HG03135 (cell line): ENCODE measurements around the gene NPBWR2.

Experiments
- ATAC-seq: cut with Tn5 transposase; IDR thresholded peaks from one replicate; pipeline ENCODE4 v1.9.1; 2021; ENCODE audit warnings: mild to moderate bottlenecking, moderate library complexity; ENCODE audit not compliant: unreplicated experiment

The NPBWR2 gene

DNA sequence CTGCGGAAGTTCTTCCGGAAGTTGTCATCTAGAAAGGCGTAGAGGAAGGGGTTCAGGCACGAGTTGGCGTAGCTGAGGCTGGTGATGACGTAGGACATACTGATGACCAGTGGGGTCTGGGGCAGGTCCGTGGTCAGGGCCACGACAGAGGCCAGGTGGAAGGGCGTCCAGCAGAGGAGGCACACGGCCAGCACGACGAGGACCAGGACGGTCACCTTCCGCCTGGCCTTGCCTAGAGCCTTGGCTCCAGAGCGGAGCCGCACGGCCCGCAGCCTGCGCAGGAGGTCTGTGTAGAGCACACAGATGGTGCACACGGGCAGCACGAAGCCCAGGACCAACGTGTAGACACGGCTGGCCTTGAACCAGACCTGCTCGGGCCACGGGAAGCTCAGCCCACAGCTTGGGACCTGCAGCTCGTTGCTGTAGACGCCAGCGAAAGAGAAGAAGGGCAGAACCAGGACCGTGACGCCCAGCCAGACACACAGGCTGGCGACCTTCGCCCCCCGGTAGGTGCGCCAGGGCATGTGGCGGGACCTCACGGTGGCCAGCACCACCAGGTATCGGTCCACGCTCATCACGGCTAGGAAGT lies 1.4 kb downstream of the NPBWR2 start:
- no peak for ATAC-seq

DNA sequence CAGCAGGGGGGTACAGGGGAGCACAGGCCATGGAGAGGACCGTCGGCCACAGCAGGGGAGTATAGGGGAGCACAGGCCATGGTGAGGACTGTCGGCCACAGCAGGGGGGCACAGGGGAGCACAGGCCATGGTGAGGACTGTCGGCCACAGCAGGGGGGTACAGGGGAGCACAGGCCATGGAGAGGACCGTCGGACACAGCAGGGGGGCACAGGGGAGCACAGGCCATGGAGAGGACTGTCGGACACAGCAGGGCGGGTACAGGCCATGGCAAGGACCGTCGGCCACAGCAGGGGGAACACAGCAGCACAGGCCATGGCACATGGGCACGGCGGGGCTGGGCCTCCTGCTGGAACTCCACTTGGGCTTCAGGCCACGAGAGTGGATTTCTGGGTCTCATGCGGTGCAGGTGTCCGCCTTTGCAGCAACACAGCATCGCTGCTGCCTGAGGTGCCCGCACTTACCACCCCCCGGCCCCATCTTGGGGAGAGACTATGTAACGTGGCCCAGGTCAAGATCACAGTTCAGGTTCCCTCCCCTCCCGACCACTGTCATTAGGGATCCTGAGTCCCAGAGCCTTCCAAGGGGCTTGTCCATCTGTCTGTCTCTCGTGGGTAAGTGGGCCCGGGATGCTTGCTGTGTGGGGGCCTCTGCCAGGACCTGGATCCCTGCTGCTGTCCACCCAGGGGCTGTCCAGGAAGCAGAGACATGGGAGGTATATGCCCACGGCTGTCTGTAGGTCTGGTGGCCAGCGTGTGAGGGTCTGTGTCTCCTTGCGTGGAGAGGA lies 2.5 kb downstream of the NPBWR2 start:
- no peak for ATAC-seq

DNA sequence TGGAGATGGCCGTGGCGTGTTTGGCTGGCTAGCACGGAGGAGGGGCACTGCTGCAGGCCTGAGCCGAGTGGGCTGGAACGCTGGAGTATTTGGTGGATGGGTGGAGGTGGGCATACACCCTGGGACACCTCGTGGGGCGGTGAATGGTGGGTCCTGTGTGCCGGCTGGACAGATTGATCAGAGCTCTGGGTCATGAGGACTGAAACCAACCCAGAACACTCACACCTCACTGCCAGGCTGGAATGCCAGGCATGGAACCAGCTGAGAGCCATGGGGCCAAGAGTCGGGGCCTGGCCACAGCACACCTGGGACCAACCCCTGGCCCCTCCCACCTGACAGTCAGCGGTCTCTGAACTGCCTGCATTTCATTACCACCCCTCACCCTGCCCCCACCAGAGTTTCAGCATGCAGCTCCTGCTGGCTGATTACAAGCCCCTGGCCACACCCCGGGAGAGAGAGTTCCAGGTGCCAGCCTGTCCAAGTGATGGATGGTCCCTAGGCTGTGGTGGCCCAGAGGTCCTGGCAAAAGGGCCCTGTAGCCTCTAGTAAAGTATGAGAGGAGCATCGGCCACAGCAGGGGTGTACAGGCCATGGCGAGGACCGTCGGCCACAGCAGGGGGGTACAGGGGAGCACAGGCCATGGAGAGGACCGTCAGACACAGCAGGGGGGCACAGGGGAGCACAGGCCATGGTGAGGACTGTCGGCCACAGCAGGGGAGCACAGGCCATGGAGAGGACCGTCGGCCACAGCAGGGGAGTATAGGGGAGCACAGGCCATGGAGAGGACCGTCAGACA lies 3.3 kb downstream of the NPBWR2 start:
- ATAC-seq, result no peak

DNA sequence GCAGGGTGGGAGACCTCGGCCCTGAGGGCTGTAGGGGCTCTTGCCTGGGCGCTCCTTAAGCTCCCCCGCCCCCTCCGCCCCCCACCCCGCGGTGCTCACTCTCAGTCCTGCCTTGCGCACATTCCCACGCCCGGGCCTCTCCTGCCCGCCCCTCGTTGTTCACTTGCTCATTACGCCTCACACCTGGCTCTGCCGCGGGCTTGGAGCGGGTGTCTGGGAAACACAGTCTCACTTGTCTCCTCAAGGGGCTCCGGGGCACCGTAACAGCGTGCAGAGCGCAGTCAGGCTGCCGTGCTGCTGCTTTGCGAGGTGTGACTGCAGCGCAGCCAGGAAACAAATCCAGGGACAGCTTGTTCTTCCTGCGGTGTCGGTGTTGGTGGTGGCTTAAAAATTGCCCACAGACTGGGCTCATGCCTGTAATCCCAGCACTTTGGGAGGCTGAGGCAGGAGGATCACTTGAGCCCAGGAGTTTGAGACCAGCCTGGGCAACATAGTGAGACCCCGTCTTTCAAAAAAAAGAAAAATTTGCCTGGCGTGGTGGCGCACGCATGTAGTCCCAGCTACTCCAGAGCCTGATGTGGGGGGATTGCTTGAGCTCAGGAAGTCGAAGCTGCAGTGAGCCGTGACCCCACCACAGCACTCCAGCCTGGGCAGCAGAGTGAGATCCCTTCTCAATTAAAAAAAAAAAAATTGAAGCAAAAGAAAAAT lies 4.6 kb downstream of the NPBWR2 start:
- no peak for ATAC-seq

DNA sequence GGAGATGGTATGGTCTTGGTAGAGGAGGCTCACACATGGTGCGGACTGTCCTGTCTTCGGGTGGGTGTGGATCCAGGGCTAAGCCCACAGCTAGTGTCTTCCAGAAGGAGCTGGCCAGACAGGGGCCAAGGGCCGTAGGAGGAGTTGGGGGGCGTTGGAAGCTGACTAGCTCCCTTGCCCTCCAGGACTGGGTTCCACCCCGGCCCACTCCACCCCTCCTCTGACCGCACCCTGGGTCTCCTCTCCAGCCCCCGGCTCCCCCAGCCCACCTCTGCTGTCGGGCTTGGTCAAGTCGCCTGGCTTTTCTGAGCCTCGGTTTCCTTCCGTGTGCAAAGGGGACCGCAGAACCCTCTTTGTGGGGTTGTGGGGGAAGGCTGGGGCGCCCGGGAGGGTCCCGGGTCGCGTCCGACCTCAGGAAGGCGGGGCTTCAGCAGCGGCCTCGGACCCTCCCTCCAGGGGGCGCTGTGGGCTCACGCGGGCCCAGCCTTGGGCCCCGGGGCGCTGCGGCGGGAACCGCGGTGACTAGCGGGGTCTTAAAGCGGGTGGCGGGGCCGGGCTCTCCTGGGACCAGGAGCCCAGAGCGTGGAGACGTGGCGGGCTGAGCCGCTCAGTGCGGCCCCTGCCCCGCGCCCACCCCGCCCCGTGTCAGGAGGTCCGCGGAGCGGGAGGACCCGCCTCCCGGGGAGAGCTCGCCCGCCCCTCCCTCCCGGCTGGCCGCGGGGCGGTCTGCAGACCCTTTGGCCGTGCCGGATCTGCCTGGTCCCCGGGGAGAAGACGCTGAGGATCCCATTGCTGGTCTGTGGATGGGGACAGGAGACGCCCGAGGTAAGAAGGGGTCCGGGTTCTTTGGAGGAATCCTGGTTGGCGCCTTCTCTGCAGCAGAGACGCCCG lies 5.4 kb downstream of the NPBWR2 start:
- no peak for ATAC-seq

DNA sequence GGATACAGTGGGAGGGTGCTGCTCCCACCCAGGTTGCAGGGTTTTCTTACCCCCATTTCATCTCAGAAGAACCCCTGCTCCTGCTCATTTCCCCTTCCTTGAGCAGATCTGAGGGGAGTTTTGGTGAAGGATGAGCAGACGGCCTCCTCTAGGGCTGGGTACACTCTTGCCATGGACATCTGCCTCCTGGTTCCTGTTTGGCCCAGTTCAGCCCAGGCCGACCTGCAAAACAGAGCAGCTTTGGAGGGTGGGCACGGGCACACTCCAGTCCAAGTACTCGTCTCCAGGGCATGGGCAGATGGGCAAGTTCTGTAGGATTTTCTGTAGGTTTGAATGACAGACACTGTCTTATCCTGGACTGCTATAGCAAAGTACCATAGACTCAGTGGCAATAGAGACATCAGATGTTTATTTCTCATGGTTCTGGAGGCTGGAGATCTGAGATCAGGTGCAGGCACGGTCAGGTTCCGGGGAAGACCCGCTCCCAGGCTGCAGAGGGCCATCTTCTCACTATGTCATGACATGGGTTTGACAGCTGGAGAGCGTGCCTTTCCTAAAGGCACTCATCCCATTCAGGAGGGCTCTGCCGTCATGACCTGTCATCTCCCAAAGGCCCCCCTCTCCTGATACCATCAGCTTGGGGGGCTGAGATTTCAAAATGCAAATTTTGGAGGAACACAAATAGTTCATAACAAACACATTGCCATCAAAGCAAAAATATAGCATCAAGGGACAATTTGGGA lies 6.2 kb downstream of the NPBWR2 start:
- ATAC-seq, result no peak

DNA sequence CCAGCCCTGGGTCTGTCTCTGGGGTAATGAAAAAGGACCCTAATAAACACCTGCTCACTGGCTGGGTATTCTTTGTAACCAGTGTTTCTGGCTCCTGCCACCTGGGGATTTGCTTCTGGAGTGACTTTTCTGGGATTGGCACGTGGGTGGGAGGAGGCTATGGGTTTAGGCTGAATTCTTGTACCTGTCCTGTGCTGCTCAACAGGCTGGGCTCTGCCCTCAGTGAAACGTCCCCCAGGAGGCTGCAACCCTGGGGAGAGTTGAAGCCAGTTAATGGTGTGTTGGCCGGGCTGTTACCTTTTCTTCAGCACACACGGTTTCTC lies 6.8 kb downstream of the NPBWR2 start:
- no peak for ATAC-seq

DNA sequence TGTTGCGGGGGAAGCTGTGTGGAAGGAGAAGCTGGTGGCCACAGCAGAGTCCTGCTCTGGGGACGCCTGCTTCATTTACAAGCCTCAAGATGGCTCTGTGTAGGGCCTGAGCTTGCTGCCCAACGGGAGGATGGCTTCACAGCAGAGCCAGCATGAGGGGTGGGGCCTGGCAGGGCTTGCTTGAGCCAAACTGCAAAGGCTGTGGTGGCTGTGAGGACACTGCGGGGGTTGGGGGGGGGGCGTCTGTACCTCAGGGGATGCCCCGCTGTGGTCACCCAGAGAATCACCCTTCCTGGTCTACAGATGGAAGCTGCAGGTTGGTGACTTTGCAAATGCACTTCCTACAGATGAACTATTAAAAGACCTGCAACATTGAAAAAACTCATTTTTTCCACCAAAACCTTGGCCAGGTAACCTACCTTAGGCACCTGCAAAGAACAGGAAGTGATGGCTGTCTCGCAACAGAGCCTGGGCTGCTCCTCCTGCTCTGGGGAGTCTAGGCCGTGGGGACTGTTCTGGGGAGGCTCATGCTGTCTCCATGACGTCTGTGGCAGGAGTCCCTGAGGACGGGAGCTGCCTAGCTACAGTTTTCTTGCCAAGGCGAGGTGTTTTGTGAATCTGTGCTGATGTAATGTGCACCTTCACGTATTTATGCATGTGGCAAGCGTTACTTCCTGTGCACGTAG lies 7.3 kb downstream of the NPBWR2 start:
- ATAC-seq, result no peak

DNA sequence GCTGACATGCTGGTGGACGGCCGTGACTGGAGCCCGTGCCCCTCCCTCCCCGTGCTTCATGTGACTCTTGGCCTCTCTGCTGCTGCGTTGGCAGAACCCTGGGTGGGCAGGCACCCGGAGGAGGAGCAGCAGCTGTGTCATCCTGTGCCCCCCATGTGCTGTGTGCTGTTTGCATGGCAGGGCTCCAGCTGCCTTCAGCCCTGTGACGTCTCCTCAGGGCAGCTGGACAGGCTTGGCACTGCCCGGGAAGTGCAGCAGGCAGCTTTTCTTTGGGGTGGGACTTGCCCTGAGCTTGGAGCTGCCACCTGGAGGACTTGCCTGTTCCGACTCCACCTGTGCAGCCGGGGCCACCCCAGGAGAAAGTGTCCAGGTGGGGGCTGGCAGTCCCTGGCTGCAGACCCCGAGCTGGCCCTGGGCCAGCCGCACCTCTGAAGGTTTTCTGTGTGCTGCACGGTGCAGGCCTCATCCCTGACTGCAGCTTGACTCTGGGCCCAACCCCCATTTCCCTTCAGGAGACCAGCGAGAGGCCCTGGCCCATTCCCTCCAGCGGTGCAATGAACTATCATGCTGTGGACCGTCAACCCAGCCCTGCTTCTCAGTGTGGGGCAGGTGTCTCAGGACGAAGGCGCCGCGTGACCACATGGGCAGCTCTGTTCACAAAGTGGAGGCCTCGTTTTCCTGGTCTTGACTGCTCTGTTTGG lies 8.1 kb downstream of the NPBWR2 start:
- ATAC-seq, result no peak

DNA sequence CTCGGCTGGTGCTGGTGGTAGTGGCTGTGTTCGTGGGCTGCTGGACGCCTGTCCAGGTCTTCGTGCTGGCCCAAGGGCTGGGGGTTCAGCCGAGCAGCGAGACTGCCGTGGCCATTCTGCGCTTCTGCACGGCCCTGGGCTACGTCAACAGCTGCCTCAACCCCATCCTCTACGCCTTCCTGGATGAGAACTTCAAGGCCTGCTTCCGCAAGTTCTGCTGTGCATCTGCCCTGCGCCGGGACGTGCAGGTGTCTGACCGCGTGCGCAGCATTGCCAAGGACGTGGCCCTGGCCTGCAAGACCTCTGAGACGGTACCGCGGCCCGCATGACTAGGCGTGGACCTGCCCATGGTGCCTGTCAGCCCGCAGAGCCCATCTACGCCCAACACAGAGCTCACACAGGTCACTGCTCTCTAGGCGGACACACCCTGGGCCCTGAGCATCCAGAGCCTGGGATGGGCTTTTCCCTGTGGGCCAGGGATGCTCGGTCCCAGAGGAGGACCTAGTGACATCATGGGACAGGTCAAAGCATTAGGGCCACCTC lies 8.8 kb downstream of the NPBWR2 start:
- no peak for ATAC-seq

DNA sequence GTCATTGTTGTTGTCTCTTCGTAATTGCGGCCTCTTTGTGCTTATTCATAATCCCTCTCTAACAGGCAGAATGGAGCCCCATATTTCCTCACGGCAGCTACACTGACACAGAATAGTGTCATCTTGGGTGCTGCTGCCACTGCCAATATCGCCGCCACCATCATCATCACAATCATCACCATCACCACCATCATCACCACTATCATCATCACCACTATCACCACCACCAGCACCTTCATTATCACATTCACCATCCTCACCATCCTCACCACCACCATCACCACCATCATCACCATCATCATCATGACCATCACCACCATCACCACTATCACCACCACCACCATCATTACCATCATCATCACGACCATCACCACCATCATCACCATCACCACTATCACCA lies 10.8 kb downstream of the NPBWR2 start:
- no peak for ATAC-seq

DNA sequence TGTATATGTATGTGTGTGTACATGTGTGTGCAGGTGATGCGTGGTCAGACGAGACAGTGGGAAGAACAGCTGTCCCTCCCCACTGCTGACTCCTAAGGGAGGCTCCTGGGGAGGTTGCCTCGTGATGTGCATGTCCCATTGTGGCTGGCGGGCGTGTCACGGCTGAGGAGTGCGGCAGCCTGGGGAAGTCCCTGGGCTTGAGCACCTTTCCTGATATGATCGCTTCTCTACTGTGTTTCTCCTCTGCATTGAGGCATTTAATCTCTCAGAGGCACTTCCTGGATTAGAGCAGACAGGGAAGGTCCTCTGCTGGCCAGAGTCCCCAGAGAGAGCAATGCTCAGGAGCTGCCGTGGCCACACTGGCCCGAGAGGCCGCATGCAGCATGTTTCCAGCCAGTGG lies 11.4 kb downstream of the NPBWR2 start:
- no peak for ATAC-seq

DNA sequence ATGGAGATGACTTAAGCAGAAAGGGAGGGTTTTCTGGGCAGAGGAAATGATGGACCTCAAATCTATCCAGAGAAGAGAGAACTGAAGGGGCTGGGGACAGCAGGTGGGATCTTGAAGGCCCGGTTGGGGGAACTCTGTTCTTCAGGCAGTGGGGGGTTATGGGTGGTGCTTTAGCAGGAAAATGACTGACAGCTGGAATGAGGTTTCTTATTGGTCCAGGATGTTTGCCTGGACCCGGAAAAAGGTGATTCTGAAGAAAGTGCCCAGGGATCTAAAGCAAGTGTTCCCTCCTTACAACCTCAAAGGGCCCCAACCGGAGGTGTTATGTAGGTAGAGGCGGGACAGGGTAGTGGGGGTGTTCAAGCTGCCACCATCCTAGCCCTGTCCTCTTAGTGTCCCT lies 11.9 kb downstream of the NPBWR2 start:
- no peak for ATAC-seq

DNA sequence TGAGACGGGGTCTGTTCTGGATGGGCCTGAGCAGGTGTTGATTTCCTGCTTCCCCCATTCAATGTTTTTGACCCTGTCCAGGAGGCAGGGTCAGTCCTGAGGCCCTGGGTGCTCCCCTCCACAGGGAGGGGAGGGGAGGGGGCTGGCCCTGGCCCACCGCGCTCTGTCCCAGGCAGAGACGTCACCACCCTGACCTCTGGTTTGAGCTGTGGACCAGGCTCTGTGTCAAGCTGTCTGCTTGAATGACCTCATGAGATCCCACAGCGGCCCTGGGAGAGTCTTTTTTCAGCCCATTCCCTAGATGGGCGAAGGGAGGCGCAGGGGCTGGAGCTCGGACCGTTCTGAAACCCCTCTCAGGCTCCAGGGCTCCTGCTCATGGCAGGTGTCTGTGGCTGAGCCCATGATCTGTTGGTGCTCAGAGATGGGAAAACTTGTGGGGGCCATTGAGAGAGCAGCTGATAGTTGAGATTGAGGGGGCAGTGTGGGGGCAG lies 14.3 kb downstream of the NPBWR2 start:
- ATAC-seq, result no peak

DNA sequence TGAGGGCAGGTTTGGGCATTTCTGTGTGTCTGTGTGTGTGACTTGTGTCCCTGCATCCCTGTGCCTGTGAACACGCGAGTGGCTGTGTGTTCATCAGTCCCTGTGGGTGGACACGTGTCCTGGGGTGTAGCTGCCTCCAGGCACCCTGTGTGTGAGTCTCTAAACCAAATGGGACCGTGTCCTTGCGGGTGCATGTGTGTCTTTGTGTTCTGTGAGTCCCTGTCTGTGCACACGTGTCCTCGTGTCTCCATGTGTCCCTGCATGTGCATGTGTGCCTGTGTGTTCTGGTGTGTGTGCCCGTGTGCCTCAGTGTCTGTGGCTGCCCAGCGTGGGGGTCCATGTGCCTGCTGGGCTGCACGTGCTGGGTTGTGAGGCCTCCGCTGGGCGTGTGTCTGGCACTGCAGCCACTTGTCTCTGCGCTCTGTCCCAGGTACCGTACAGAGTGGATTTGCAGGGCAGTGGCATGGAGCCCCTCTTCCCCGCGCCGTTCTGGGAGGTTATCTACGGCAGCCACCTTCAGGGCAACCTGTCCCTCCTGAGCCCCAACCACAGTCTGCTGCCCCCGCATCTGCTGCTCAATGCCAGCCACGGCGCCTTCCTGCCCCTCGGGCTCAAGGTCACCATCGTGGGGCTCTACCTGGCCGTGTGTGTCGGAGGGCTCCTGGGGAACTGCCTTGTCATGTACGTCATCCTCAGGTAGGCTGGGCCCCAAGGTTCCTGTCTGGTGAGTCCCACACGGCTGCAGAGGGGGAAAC lies 14.9 kb downstream of the NPBWR2 start:
- no peak for ATAC-seq

DNA sequence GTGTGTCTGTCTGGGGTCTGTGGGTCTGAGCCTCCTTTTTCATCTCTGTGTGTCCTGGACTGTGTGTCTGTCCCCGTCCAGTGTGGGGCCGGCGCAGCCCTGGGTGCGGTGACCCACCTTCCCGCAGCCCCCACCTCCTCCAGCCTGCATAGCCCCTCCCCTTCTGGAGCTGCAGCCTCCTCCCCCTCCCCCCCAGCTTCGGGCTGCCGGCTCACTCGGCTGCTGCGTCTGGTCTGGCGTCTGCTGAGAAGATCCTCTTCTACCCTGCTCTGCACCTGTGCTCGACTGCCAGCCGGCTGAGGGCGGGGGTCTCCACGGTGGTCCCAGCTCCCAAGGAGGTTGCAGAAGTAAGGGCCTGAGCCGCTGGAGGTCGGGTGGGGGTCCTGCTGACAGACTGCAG lies 15.6 kb downstream of the NPBWR2 start:
- ATAC-seq, result no peak

DNA sequence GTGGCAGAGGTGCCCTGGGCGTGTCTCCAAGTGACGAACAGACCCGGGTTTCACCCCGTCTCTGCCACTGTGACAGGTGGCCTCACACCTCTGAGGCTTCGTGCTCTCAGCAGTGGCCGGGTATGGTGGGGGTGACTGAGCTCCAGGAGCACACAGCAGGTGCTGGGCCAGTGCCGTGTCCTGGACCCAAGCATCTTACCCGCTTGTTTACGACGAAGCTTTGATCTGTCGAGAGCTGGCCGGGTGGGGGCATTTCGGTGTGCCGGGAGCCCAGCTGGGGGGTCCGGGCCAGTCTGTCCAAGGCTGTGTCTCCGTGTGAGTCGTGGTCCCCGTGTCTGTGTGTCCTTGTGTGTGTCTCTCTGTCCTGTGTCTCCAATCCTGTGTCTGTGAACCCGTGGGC lies 16.0 kb downstream of the NPBWR2 start:
- no peak for ATAC-seq

DNA sequence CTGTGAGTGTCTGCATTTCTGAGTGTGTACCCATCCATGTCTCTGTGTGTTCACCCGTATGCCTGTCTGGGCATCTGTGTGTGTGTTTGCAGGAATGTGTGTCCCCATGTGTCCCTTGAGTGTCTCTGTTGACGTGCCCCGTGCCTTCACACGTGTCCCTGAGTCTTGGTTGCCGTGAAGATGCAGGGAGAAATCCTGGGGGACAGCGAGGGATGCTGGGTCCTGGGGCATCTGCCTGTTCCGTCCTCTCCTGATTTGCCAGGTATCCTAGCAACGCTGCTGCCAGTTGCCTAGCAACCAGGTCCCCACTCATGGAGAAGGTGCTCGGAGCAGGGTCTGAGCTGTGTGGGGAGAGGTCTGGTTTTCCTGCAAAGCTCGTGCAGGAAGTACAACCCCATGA lies 17.2 kb downstream of the NPBWR2 start:
- no peak for ATAC-seq
